Sigmoid colon (tissue), 4 donors: ENCODE data around the gene SND1.

Source experiments
- CTCF ChIP-seq, 4 experiments: fragments of 450-650 bp in 3 of 4; fragments of 200-600 bp in 1 of 4; IDR thresholded peaks; one replicate each; pipeline ENCODE4 v1.5.1; 2016 to 2019; ENCODE audit warnings: antibody characterized with exemption in 4 of 4, mild to moderate bottlenecking in 3 of 4, moderate library complexity in 2 of 4
- EP300 ChIP-seq, 4 donors: sonication (generic); formaldehyde crosslinking; IDR thresholded peaks; one replicate each; pipeline ENCODE4 v1.6.1; 2017; ENCODE audit warnings: antibody characterized with exemption in 4 of 4

DNA sequence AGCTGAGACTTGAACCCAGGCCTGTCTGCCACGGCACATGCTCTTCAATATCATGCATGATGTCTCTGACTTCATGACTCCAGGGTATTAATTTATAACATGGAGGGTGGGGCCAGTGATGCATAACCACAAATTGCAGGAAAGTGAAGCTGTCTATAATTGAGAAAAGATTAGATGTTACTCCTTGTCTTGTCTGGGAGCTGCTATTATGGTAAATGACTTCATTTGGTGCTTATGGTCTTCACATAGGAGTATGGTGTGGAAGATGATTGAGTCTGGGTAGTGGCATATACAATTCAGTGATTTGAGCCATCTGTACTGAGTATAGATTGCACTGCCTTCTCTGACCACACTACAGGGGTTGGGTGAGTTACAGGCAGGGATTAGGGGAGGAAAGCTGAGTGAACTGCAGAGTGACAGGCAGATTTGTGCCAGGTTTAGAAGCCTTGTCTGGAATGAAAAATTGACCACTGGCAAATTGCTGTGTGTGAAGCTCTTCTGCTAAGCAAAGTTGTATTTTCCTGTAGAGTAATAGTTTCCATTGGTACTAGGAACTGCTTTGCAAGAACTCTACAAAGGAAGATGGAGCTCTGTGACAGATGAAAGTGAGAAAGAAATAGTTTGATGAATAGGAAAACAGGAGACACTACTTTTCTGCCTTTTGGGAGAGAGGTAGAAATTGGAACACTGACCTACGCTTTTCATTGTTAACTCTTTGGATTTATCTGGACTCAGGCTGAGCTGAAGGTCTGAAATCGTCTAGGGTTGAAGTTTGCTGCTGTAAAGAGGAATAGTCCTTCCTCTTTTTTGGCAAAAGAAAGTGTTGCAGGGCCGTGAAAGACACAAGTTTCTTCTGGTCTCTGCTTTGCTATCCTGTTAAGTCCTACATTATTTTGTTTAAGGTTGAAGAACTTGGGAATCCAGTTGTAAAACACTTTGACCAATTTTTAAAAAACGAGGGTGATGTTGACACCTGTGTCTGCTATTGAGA is 2.7 kb downstream of the SND1 start:
- TF ChIP-seq EP300 (IDR thresholded peaks at IDR 0.05) = no peak
- TF ChIP-seq CTCF (IDR thresholded peaks at IDR 0.05) = no peak
